ENCODE measurements around the gene KLHL26. TPM values are rescaled to one million over a fixed set of nuclear protein-coding genes. Genes with fewer than 3 reads are reported as not detected.

Gene KLHL26
- total and polyA plus RNA-seq, 2 donors from 2014 or later: 5.6 to 16.1 TPM

DNA sequence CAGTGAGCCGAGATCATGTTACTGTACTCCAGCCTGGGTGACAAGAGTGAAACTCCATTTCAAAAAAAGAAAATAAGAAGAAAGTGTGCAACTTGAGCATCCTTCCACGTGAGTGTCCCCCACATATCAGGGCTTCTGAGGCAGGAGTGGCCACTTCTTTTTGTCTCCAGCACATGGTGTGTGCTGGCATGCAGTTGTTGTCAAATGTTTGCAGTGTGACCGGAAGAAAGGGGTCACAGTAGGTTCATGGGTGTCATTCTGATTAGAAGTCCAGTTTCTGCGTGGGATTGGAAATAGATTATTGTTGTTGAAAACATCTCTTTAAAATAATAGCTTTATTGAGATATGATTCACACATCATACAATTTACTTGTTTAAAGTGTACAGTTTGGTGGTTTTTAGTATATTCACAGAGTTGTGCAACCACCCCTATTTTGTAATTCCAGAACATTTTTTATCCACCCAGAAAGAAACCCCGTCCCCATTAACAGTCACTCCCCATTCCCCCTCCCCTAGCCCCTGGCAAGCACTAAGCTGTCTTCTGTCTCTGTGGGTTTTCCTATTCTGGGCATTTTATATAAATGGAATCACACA, 48.9 kb downstream of the KLHL26 start:
- FAIRE-seq (no peak), DNase-seq (no peak)
- peaks cover 0 to 19% (median 0%) of the 10 kb centered on the region in 3 donors for H3K4me1 ChIP-seq (ENCODE audit: control insufficient read depth in 2 of 3, insufficient read depth in 2 of 3, low read depth in 1 of 3, low read length in 3 of 3)
- no peaks in the 10 kb centered on the region for H3K27me3 ChIP-seq (ENCODE audit: control insufficient read depth, insufficient read depth, low read length)
- no peak overlapping the region for H3K4me3 ChIP-seq (ENCODE audit: low read length in 3 of 3)
- no peaks in the 10 kb centered on the region for H3K36me3 ChIP-seq (ENCODE audit: control insufficient read depth in 2 of 3, insufficient read depth in 3 of 3, low read length in 3 of 3)
- no peaks in the 10 kb centered on the region for H3K9me3 ChIP-seq (ENCODE audit: control insufficient read depth in 2 of 3, insufficient read depth in 1 of 3, low read length in 3 of 3)
- intact Hi-C loops (cut with DNase I): no loop called here
- no peak overlapping the region for H3K9ac ChIP-seq (ENCODE audit: low read length in 3 of 3)
- TF ChIP-seq, protein P1, sequence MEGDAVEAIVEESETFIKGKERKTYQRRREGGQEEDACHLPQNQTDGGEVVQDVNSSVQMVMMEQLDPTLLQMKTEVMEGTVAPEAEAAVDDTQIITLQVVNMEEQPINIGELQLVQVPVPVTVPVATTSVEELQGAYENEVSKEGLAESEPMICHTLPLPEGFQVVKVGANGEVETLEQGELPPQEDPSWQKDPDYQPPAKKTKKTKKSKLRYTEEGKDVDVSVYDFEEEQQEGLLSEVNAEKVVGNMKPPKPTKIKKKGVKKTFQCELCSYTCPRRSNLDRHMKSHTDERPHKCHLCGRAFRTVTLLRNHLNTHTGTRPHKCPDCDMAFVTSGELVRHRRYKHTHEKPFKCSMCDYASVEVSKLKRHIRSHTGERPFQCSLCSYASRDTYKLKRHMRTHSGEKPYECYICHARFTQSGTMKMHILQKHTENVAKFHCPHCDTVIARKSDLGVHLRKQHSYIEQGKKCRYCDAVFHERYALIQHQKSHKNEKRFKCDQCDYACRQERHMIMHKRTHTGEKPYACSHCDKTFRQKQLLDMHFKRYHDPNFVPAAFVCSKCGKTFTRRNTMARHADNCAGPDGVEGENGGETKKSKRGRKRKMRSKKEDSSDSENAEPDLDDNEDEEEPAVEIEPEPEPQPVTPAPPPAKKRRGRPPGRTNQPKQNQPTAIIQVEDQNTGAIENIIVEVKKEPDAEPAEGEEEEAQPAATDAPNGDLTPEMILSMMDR (IDR thresholded peaks at IDR 0.05; ENCODE audit: borderline replicate concordance, extremely low read depth, insufficient read depth): no peak
- H3K27ac ChIP-seq (ENCODE audit: low read depth in 2 of 2, low read length in 2 of 2): no peak overlapping the region

GRCh38 chr19:18687740-18688465, 51.1 kb downstream of the KLHL26 start:
- H3K27ac ChIP-seq (ENCODE audit: low read depth in 2 of 2, low read length in 2 of 2): no peak overlapping the region
- no peaks in the 10 kb centered on the region for H3K27me3 ChIP-seq (ENCODE audit: control insufficient read depth, insufficient read depth, low read length)
- no peak for FAIRE-seq
- H3K4me3 ChIP-seq (ENCODE audit: low read length in 3 of 3): no peak overlapping the region
- no peaks in the 10 kb centered on the region for H3K36me3 ChIP-seq (ENCODE audit: control insufficient read depth in 2 of 3, insufficient read depth in 3 of 3, low read length in 3 of 3)
- H3K9me3 ChIP-seq (ENCODE audit: control insufficient read depth in 2 of 3, insufficient read depth in 1 of 3, low read length in 3 of 3): no peaks in the 10 kb centered on the region
- peaks cover 0 to 16% (median 0%) of the 10 kb centered on the region in 3 donors for H3K4me1 ChIP-seq (ENCODE audit: control insufficient read depth in 2 of 3, insufficient read depth in 2 of 3, low read depth in 1 of 3, low read length in 3 of 3)
- intact Hi-C loops (cut with DNase I): no loop called here
- no peak overlapping the region for H3K9ac ChIP-seq (ENCODE audit: low read length in 3 of 3)
- TF ChIP-seq, protein P1 (IDR thresholded peaks at IDR 0.05; ENCODE audit: borderline replicate concordance, extremely low read depth, insufficient read depth): no peak
- DNase-seq: no peak

GRCh38 chr19:18696023-18696422, 59.2 kb downstream of the KLHL26 start:
- H3K4me1 ChIP-seq (ENCODE audit: control insufficient read depth in 2 of 3, insufficient read depth in 2 of 3, low read depth in 1 of 3, low read length in 3 of 3): peaks cover 0 to 27% (median 3%) of the 10 kb centered on the region in 3 donors
- no peaks in the 10 kb centered on the region for H3K27me3 ChIP-seq (ENCODE audit: control insufficient read depth, insufficient read depth, low read length)
- H3K9me3 ChIP-seq (ENCODE audit: control insufficient read depth in 2 of 3, insufficient read depth in 1 of 3, low read length in 3 of 3): no peaks in the 10 kb centered on the region
- H3K27ac ChIP-seq (ENCODE audit: low read depth in 2 of 2, low read length in 2 of 2): no peak overlapping the region
- TF ChIP-seq, protein P1 (IDR thresholded peaks at IDR 0.05; ENCODE audit: borderline replicate concordance, extremely low read depth, insufficient read depth): no peak
- no peak overlapping the region for H3K4me3 ChIP-seq (ENCODE audit: low read length in 3 of 3)
- DNase-seq: no peak
- H3K36me3 ChIP-seq (ENCODE audit: control insufficient read depth in 2 of 3, insufficient read depth in 3 of 3, low read length in 3 of 3): peaks cover 0 to 3% (median 0%) of the 10 kb centered on the region in 3 donors
- intact Hi-C loops (cut with DNase I): no loop called here
- no peak for FAIRE-seq
- H3K9ac ChIP-seq (ENCODE audit: low read length in 3 of 3): no peak overlapping the region
